ENCODE results near the gene ATP8A1. TPM values are rescaled to one million over a fixed set of nuclear protein-coding genes. Genes with fewer than 3 reads are reported as not detected.

The ATP8A1 gene
- total RNA-seq, 1 donor from 2014 or later = 2.4 TPM

- no peak for DNase-seq (ENCODE audit: extremely low spot score, unreplicated experiment)
- Mint-ChIP-seq H3K27ac (ENCODE audit: unreplicated experiment) (no peak overlapping the region), H3K4me3 (ENCODE audit: unreplicated experiment) (no peak overlapping the region), H3K27me3 (ENCODE audit: unreplicated experiment) (no peaks in the 10 kb centered on the region), H3K9me3 (ENCODE audit: unreplicated experiment) (no peaks in the 10 kb centered on the region), H3K4me1 (ENCODE audit: unreplicated experiment) (peaks cover 12% of the 10 kb centered on the region), H3K36me3 (ENCODE audit: unreplicated experiment) (no peaks in the 10 kb centered on the region)
- TF ChIP-seq, protein P1, sequence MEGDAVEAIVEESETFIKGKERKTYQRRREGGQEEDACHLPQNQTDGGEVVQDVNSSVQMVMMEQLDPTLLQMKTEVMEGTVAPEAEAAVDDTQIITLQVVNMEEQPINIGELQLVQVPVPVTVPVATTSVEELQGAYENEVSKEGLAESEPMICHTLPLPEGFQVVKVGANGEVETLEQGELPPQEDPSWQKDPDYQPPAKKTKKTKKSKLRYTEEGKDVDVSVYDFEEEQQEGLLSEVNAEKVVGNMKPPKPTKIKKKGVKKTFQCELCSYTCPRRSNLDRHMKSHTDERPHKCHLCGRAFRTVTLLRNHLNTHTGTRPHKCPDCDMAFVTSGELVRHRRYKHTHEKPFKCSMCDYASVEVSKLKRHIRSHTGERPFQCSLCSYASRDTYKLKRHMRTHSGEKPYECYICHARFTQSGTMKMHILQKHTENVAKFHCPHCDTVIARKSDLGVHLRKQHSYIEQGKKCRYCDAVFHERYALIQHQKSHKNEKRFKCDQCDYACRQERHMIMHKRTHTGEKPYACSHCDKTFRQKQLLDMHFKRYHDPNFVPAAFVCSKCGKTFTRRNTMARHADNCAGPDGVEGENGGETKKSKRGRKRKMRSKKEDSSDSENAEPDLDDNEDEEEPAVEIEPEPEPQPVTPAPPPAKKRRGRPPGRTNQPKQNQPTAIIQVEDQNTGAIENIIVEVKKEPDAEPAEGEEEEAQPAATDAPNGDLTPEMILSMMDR (IDR thresholded peaks at IDR 0.05) = no peak
These were observed 94.9 kb downstream of the ATP8A1 start for GRCh38 chr4:42562016-42562415.

- no peaks in the 10 kb centered on the region for H3K9me3 Mint-ChIP-seq (ENCODE audit: unreplicated experiment)
- no peak overlapping the region for H3K27ac Mint-ChIP-seq (ENCODE audit: unreplicated experiment)
These were observed 95.9 kb downstream of the ATP8A1 start for GRCh38 chr4:42561031-42561430.

GRCh38 chr4:42560467-42560861 is 96.4 kb downstream of the ATP8A1 start:
- TF ChIP-seq, protein P1 (IDR thresholded peaks at IDR 0.05) = no peak
- no peaks in the 10 kb centered on the region for H3K27me3 Mint-ChIP-seq (ENCODE audit: unreplicated experiment)
- no peaks in the 10 kb centered on the region for H3K36me3 Mint-ChIP-seq (ENCODE audit: unreplicated experiment)
- no peak overlapping the region for H3K4me3 Mint-ChIP-seq (ENCODE audit: unreplicated experiment)
- H3K9me3 Mint-ChIP-seq (ENCODE audit: unreplicated experiment) = no peaks in the 10 kb centered on the region
- no peak overlapping the region for H3K27ac Mint-ChIP-seq (ENCODE audit: unreplicated experiment)
- no peak for DNase-seq (ENCODE audit: extremely low spot score, unreplicated experiment)
- H3K4me1 Mint-ChIP-seq (ENCODE audit: unreplicated experiment) = peaks cover 17% of the 10 kb centered on the region

More at GRCh38 chr4:42561031-42561430, 95.9 kb downstream of the ATP8A1 start:
- TF ChIP-seq, protein P1 (IDR thresholded peaks at IDR 0.05) = no peak
- H3K4me1 Mint-ChIP-seq (ENCODE audit: unreplicated experiment) = peaks cover 12% of the 10 kb centered on the region
- no peaks in the 10 kb centered on the region for H3K27me3 Mint-ChIP-seq (ENCODE audit: unreplicated experiment)
- H3K36me3 Mint-ChIP-seq (ENCODE audit: unreplicated experiment) = no peaks in the 10 kb centered on the region
- no peak for DNase-seq (ENCODE audit: extremely low spot score, unreplicated experiment)
- H3K4me3 Mint-ChIP-seq (ENCODE audit: unreplicated experiment) = no peak overlapping the region

GRCh38 chr4:42558156-42558555 is 98.7 kb downstream of the ATP8A1 start:
- Mint-ChIP-seq H3K27ac (ENCODE audit: unreplicated experiment) (no peak overlapping the region), H3K27me3 (ENCODE audit: unreplicated experiment) (no peaks in the 10 kb centered on the region), H3K4me1 (ENCODE audit: unreplicated experiment) (peaks cover 24% of the 10 kb centered on the region), H3K4me3 (ENCODE audit: unreplicated experiment) (no peak overlapping the region), H3K9me3 (ENCODE audit: unreplicated experiment) (no peaks in the 10 kb centered on the region), H3K36me3 (ENCODE audit: unreplicated experiment) (no peaks in the 10 kb centered on the region)
- no peak for DNase-seq (ENCODE audit: extremely low spot score, unreplicated experiment)
- TF ChIP-seq, protein P1 (IDR thresholded peaks at IDR 0.05) = no peak

DNA sequence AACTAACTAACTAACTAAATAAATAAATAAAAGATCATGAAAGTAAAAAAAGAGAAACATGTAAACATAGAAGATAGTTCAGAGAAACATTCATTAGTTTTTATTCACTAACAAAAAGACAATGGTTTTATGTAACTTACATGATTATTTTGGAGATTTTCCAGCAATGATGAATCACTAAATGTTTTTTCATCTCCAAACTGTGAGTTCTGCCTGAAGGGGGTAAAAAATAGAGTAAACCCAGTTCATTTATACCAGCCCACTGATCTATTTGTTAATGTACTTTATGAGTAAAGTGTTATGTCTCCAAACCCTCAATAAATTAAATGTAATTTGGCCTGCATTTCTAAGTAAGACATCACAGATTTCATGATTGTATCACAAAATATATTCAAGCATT is 101.1 kb downstream of the ATP8A1 start:
- Mint-ChIP-seq H3K27ac (ENCODE audit: unreplicated experiment) (no peak overlapping the region), H3K27me3 (ENCODE audit: unreplicated experiment) (no peaks in the 10 kb centered on the region), H3K4me3 (ENCODE audit: unreplicated experiment) (no peak overlapping the region), H3K9me3 (ENCODE audit: unreplicated experiment) (no peaks in the 10 kb centered on the region), H3K36me3 (ENCODE audit: unreplicated experiment) (no peaks in the 10 kb centered on the region), H3K4me1 (ENCODE audit: unreplicated experiment) (peaks cover 25% of the 10 kb centered on the region)
- no peak for DNase-seq (ENCODE audit: extremely low spot score, unreplicated experiment)
- TF ChIP-seq, protein P1 (IDR thresholded peaks at IDR 0.05) = no peak

All from osteocyte (in vitro differentiated cells).